GM21526 (cell line): ENCODE data around the gene EVPL.

Experiments used
- ATAC-seq: cut with Tn5 transposase; IDR thresholded peaks from one replicate; pipeline ENCODE4 v1.9.1; 2021; ENCODE audit warnings: moderate library complexity; ENCODE audit not compliant: unreplicated experiment, low FRiP score

EVPL gene

DNA sequence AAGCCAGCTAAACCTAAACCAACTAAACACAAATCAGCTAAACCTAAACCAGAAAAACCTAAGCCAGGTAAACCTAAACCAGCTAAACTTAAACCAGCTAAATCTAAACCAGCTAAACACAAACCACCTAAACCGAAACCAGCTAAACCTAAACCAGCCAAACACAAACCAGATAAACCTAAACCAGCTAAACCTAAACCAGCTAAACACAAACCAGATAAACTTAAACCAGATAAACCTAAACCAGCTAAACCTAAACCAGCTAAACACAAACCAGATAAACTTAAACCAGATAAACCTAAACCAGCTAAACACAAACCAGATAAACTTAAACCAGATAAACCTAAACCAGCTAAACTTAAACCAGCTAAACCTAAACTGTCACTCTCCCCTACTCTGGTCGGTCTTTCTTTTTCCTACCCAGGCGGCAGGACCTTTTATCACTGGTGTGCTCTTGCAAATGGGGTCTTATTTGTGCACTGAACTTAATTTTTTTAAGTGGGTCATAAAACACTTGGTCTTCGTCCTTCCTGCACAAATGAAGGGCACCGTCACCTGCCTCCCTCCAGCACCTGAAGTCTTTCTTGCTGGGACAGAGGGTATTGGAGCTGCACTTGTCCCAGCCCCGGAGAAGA is 7.2 kb downstream of the EVPL start:
- ATAC-seq = no peak

DNA sequence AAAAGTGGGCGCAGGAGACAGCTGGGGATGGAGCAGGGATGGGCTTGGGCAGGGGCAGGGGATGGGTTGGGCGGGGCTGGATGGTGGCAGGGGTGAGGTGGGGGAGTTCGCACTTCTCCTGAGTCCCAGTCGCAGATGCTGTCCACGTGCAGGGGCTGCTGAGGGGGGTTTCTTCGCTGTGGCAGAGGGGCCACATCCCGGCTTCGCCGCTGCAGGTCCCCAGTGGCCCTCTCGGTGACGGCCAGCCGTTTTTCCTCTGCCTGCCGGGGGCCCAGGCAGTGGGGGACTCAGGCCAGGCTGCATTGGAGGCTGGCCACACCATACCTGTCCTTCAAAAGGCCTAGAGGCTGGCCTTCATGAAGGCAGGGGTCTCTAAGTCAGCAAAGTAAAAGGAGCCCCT is 8.3 kb downstream of the EVPL start:
- no peak for ATAC-seq

DNA sequence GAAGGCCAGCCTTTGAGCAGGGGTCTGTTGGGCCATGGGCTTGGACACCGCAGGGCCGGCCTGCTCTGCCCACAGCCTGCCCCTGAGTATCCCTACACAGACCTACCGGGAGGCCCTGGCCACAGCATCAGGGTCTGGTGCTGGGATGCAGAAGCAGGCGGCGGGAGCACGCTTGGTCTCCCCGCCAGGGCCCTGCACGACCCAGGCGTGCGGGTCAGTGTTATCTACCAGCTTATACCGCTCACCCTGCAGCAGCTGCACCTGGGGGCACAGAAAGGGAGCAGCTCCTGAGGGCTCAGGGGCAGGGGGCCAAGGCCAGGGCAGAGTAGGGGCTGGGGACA is 8.8 kb downstream of the EVPL start:
- no peak for ATAC-seq

DNA sequence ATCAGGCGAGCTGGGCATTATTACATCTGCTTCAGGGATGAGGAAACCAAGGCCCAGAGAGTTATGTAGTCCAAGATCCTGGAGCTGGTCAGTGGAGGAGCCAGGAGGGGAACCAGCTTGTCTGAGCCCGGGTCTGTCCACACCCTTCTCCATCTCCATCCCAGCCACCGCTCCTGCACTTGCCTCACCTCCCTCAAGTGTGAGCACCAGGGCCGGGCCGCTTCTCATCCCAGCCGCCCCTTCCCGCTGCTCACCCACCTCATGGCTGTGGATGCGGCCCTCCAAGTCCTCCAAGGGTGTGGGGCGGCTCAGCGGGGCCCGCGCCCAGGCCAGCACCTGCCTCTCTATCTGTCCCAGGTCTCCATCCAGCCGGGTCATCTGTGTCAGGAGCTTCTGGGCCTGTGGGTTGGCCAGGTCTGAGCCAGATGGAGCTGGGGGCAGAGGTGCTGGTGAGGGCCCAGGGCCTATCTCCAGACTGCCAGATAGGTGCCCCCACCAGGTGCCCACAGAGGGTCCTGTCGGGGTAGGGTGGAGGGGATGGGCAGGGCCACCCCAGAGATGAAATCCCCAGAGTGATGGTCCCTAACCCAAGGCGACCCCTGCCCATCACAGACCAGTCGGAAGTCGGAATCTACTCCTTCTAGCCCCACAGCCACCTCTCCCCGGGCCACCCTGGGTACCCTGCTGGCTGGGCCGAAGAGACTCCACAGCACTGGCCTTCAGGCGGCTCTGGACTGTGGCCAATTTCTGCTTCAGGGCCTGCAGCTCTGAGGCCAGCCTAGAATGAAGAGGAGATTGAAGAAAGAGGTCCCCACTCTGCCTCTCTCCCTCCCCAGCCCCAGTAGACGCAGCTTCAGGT is 9.4 kb downstream of the EVPL start:
- ATAC-seq = no peak

DNA sequence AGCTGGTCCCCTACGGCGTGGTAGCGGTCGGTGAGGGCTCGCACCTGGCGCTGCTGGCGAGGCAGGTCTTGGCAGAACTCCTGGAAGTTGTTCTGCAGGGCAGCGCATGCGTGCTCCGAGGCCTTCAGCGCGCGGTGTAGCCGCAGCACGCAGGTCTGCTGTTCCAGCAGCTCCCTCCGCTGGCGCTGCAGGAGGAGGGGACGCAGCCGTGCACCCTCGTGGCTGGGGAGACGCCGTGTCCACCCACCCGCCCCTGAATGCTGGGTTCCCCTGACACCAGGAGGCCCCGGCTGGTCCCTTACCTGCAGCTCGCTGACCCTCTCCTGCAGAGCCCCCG is 12.2 kb downstream of the EVPL start:
- no peak for ATAC-seq

DNA sequence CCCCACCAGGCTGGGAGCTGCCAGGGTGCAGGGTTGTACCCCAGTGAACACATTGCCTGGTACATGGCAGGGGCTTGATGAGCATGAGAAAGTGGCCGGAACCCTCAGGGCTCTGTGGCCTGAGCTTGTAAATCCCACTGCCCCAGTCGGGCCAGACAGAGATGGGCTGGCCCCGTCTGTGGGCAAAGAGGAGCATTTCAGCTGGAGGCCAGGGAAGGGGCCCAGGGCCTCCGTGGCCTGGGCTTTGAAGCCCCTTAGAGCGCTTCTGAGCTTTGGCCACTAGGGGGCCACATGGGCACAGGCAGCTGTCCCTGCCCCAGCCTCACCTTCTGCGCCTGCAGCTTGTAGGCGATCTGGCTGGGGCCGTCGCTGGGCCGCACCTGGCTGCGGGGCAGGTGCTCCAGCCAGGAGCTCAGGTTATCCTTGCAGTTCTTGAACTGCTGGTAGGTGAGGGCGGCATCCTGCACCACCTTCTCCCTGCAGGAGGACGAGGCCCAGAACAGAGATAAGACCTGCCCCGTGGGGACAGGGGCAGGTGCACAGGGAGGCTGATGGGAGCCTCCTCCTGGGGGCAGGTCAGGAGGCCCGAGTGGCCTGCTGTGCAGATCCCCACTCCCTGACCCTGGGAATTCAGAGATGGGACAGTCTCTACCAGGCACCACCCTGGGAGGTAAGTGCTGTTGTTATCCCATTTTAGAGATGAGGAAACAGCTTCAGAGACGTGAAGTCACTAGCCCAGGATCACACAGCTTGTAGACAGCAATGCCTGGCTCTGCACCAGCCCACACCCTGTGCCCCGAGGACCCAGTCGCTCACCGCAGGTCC is 12.8 kb downstream of the EVPL start:
- peak; percentile 55 for ATAC-seq

DNA sequence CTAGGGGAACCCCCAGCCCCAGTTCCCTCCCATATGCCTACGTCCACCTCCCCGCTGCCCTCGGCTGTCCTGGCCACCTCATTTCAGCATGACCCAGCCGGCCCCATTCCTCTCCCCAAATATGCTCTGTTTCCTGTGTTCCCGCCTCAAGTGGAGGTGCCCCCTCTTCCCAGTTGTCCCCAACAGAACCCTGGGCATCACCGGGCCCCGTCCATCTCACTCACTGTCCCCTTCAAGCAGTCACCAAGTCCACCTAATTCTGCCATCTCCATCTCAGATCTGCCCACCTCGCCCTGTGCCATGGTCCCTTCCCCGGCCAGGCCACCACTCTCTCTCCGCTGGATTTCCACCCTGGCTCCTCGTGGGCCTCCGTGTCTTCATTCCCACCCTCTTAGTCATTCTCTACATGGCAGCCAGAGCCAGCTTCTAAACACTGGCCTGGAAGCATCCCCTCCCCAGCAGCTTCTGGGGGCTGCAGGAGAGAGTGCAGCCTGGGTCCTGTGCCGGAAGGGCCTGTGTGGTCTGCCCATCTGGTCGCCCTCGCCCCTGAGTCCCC is 13.7 kb downstream of the EVPL start:
- no peak for ATAC-seq

DNA sequence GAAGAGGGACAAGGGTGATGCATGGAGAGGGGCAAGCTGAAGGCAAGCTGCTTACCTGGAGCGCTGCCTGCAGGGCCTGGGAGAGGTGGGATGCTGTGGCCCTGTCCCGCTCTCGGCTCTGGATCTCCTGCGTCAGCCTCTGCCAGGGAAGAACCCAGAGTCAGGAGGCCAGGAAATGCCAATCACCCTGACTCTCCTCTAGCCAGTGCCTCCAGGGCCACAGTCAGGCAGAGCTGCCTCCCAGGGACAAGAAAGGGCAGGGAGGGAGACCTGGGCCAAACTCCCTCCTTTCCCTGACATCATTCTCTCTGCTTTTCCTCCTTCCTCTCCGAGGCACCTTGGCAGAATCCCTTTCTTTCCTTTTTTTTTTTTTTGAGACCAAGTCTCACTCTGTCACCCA is 15.2 kb downstream of the EVPL start:
- no peak for ATAC-seq

DNA sequence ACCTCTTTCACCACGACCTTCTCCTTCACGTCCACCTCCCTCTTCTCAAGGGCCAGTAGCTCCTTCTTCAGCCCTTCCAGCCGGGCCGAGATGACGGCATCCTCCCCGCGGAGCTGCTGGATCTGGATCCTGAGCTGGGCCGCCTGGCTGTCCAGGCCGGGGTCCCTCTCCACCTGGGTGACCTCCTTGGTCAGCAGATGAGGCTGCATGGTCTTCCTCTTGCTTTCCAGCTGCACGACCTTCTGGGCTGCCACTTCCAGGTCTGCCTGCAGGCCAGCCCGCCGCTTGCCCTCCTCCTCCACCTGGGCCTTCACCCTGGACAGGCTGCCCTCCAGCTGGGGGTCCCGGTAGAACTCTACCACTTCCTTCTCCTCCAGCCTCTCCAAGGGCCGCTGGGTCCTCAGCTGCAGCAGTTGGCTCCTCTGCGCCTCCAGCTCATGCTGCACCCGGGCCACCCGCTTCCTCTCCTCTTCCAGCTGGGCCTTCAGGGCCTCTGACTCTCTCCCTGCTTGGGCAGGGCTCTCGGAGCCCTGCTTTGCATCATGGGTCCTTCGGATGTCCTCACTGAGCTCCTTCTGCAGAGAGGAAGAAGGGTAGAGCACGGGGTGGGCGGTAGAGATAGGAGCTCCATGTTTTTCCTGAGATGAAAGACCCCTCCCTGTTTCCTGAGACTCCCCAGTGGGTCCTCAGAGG is 17.0 kb downstream of the EVPL start:
- ATAC-seq = no peak

DNA sequence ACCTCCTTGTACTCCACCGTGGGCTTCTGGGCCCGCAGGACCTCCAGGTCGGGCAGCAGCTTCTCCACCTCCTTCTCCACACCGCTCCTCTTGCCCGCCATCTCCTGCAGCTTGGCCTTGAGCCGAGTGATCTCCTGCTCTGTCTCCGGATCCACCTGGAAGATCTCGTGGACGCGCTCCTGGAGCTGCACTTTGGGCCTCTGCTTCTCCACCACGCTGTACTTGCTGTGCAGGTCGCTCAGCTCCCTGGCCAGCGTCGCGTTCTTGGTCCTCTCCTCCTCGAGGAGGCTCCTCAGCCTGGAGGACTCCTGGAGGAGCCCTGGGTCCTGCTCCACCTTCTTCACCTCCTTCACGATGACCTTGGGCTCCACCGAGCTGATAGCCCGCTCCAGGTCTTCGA is 17.7 kb downstream of the EVPL start:
- ATAC-seq = no peak

DNA sequence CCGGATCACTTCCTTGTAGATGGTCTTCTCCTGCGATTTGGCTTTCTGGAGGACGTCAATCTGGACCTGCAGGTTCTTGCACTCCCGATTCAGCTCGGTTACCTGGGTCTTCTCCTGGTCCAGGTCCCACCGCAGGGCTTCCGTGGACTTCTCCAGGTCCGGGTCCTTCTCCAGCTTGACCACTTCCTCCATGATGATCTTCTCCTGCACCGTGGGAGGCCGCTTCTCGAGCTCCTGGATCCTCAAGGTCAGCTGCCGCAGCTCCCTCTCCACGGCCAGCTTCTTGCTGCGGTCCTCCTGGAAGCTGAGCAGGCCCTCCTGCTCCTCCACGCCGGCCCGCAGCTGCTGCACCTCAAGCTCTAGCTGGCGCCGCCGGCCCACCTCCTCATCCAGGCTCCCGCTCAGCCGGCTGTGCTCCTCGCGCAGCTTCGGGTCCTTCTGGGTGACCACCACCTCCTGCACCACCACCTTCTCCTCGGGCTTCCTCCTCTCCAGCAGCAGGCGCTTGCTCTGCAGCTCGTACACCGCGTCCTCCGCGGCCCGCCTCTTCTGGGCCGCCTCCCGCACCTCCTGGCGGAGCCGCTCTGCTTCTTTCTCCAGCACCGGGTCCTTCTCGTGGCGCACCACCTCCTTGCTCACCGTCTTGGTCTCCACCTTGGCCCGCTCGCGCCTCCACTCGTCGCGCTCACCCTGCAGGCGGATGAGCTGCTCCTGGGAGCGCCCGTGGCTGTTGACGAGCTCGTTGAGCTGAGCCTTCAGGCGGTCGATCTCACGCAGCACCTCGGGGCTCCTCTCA is 18.3 kb downstream of the EVPL start:
- ATAC-seq = no peak

DNA sequence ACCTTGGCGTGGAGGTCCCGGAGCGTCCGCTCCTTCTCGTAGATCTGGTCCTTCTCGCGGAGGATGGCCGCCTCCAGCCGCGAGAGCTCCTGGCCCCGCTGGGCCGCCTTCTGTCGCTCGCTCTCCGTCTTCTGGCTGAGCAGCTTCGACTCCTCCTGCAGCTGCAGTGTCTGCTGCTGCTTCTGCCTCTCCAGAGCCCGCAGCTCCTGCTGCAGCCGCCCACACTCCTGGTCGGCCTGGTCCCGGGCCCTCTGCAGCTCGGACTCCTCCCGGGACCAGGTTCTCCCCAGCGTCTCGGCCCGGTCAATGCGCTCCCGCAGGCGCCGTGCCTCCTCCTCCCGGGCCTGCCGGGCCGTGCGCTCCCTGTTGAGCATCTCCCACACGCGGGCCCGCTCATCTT is 18.9 kb downstream of the EVPL start:
- ATAC-seq = no peak

DNA sequence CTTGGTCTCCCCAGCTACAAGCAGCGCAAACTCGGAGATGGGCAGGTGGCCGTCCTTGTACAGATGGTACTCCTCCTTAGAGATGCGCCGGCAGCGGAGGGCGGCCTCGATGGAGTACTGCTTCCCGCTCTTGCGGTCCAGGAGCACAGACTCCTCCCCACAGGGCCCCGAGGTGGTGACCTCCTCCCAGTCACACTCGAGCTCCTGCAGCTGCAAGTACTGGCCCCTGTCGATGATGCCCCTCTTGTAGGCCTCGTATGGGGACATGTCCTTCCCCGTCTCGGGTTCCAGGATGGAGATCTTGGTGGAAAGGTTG is 19.3 kb downstream of the EVPL start:
- ATAC-seq = no peak

DNA sequence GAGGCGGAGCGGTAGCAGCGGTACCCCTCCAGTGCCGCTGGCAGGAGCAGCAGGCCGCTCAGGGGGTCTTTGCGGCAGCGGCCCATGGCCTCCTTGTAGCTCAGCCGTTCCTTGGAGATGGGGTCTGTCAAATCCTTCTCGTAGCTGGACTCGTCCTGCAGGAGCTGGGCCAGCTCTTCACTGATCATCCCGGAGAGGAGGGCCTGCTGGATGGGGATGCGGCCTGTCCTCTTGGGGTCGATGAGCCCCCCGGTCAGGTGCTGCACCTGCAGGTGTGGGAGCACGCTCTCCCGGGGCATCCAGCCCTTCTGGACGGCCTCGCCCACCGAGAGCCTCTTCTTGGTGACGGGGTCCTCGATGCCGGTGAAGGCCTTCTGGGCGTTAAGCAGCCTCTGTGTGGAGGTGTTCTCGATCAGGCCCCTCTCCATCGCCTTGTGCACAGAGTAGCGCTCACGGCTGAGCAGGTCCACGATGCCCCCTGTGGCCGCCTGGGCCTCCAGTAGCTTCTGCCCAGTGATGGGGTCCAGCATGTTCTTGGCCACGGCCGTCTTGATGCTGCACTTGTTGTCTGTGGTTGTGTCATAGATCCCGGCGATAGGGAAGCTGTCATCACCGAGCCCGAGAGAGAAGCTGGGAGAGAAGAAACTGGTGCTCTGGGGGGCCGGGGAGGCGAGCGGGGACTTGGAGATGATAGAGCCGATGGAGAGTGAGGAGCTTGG is 19.8 kb downstream of the EVPL start:
- ATAC-seq = no peak

DNA sequence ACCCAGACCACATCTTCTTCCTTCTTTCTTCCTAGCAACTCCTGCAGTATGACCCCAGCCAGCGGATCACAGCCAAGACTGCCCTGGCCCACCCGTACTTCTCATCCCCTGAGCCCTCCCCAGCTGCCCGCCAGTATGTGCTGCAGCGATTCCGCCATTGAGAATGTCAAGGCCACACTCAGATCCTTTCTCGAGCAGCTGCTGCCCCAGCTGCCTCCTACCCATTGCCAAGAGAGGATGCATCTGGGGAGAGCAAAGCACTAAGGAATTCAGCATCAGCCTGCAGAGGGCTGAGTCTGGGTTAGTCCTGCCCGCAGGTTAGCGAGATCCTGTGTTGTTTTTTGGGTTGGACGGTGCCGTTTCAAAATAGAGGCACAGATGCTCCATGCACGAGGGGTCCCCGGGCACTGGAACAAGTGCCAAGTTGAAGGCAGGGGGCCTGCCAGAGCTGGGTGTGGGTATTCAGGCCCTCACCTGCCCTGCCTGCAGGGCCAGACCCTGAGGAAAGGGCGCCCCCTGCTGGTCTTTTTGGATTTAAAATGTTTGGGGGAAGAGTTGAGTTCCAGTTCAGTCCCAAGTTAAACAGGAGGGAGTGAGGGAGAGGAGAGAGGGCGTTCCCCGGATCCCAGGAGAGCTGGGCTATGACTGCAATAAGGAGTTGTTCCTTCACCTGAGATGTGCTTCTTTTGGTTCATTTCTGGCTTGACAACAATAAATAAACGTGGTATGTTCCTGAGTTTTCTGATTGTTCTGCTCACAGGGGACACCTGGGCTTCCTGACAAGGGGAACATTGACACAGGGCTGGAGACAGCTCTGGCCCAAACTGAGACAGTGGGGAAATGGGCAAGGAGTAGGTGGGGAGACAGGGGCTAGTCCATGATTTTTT is 21.6 kb downstream of the EVPL start:
- no peak for ATAC-seq

DNA sequence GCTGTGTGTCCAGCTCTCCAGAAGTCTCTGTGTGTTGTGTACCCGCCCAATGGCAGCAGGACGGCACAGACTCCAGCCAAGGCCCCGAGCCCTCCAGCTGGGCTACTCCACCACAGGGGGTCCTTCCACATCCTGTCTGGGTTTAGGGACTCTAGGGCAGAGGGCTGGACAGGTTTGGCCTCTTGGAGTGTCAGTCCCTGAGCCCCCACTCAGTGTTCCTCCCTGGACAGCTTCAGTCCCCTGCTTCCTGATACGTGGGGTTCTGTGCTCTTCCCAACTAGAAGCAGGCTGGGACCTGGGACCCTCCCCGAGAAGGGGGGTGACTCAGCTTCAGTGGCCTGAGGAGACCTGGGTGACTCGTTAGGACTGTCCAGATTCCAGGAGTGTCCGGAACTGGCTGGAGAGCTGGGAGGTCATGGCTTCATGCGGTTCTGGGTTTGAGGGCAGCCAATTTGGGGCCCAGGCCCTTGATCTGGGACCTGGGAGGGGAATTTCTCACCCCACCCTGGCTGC is 22.3 kb downstream of the EVPL start:
- no peak for ATAC-seq

DNA sequence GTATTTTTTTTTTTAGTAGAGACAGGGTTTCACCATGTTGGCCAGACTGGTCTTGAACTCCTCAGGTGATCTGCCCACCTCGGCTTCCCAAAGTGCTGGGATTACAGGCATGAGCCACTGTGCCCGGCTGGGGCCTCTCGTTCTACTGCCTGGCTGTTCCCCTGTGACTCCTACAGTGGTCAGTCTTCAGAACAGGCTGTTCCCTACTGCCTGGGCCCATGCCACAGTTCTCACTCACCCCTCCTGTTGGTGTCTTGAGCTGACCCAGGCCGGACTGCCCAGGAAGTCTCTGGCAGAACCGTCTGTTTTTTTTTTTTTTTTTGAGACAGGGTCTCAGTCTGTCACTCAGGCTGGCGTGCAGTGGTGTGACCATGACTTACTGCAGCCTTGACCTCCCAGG is 23.2 kb downstream of the EVPL start:
- no peak for ATAC-seq

DNA sequence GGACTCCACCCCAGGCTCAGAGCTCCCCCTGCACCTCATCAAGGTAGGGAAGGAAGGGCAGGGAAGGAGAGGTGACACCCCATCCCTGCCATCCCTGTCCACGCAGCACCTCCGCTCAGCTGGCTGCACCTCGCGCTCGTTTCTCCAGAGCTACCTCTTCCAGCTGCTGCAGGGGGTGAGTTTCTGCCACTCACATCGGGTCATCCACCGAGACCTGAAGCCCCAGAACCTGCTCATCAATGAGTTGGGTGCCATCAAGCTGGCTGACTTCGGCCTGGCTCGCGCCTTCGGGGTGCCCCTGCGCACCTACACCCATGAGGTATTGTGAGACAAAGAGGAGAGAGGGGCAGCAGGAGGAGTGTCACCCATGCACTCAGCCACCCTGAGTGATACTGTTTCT is 25.0 kb downstream of the EVPL start:
- ATAC-seq = no peak
